Natural killer cell treated with Interleukin-12 subunit alpha and Interleukin-12 subunit beta and Interleukin-15 and Interleukin-18, amount 100 ng/mL, for 72 hours (primary cell): ENCODE measurements around the gene BICC1. TPM values are rescaled to one million over a fixed set of nuclear protein-coding genes. Genes with fewer than 3 reads are reported as not detected.

Source experiments
- ATAC-seq, 2 donors: fragments of 150-1000 bp; cut with Tn5 transposase in 1 of 2; sonication (Bioruptor Pico), chemical (Tn5 transposase) in 1 of 2; 2 replicates each; pipeline ENCODE4 v1.10.0; 2021
- DNase-seq: peaks from one replicate; pipeline ENCODE4 v3.0.0; 2022; ENCODE audit warnings: low spot score
- H3K27ac Mint-ChIP-seq, 2 donors: 1 replicate in 1 of 2; 2 replicates in 1 of 2; pipeline ENCODE4 v1.8.0; 2022; ENCODE audit warnings: mixed read lengths in 2 of 2, mild to moderate bottlenecking in 1 of 2, moderate library complexity in 1 of 2
- H3K27me3 Mint-ChIP-seq, 2 donors: 1 replicate in 1 of 2; 2 replicates in 1 of 2; pipeline ENCODE4 v1.8.0; 2022; ENCODE audit warnings: mixed read lengths in 2 of 2
- H3K36me3 Mint-ChIP-seq: one replicate; pipeline ENCODE4 v1.8.0; 2022; ENCODE audit warnings: mixed read lengths
- H3K4me1 Mint-ChIP-seq, 2 donors: 1 replicate in 1 of 2; 2 replicates in 1 of 2; pipeline ENCODE4 v1.8.0; 2022; ENCODE audit warnings: low read depth in 2 of 2, mixed read lengths in 2 of 2, mild to moderate bottlenecking in 1 of 2
- H3K4me3 Mint-ChIP-seq: one replicate; pipeline ENCODE4 v1.8.0; 2022; ENCODE audit warnings: mixed read lengths
- H3K9me3 Mint-ChIP-seq: 2 replicates; pipeline ENCODE4 v1.8.0; 2022; ENCODE audit warnings: mixed read lengths
- total RNA-seq, 2 donors: library from RNA; stranded (reverse); gene quantifications; one replicate each; pipeline ENCODE4 v1.2.3, GENCODE V29; 2022

BICC1 gene
- total RNA-seq, 2 donors from 2014 or later, result 0.26 TPM; not detected in 1

DNA sequence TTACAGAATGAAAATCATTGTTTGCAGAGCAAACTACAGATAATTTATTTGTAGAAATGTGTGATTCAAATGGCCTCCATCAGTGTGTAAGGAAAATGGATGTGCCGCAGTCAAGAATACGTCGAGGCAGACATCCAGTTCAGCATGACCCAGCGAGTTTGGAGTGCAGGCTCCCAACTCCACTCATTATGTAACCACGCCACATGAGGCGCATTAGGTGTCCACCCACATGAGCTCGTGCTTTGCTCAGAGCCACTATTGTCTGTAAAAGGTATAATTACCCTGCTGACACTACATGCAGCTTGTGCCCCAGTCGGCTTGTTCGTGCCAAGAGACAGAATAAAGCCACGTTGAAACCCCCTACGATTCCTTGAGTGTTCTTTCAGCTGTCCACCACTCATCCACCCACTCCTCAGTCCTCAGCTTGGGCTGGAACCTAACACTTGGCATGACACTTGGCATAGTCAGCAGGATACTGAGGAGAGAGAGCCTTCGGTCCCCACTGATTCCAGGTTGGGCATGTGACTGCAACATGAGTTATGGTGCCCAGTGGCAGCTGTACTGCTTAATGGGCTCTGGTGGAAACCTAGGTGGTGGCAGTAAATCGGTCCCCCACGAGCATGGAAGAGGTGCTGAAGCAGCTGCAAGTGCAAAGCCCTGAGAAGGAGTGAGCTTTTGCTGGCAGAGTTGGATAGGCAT is 102.7 kb downstream of the BICC1 start:
- ATAC-seq (no peak), DNase-seq (no peak)
- H3K36me3 Mint-ChIP-seq, result no peaks in the 10 kb centered on the region
- no peaks in the 10 kb centered on the region for H3K9me3 Mint-ChIP-seq
- no peak overlapping the region for H3K4me3 Mint-ChIP-seq
- no peak overlapping the region for H3K27ac Mint-ChIP-seq
- no peaks in the 10 kb centered on the region for H3K4me1 Mint-ChIP-seq
- no peaks in the 10 kb centered on the region for H3K27me3 Mint-ChIP-seq

DNA sequence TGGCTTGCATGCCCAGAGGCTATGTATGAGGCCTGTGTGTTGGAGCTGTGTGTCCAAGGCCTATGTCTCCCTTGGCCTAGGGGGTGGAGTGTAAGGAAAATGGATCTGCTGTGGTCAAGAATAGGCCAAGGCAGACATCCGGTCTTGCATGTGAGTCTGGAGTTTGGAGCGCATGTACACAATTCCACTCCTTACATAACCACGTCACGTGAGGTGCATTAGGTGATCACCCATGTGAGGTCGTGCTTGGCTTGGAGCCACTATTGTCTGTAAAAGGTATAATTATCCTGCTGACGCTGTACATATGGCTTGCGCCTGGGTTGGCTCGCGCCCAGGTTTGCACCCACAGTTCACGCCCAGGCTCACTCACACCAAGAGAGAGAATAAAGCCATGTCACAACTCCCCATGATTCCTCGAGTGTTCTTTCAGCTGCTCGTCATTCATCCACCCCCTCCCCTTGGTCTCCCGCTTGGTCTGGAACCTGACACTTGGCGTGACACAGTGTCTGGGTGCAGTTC is 105.5 kb downstream of the BICC1 start:
- H3K9me3 Mint-ChIP-seq, result no peaks in the 10 kb centered on the region
- H3K4me3 Mint-ChIP-seq, result no peak overlapping the region
- ATAC-seq (peak in 1 of 2 donors; percentile 38), DNase-seq (no peak)
- H3K27ac Mint-ChIP-seq, result no peak overlapping the region
- no peaks in the 10 kb centered on the region for H3K27me3 Mint-ChIP-seq
- no peaks in the 10 kb centered on the region for H3K4me1 Mint-ChIP-seq
- no peaks in the 10 kb centered on the region for H3K36me3 Mint-ChIP-seq

DNA sequence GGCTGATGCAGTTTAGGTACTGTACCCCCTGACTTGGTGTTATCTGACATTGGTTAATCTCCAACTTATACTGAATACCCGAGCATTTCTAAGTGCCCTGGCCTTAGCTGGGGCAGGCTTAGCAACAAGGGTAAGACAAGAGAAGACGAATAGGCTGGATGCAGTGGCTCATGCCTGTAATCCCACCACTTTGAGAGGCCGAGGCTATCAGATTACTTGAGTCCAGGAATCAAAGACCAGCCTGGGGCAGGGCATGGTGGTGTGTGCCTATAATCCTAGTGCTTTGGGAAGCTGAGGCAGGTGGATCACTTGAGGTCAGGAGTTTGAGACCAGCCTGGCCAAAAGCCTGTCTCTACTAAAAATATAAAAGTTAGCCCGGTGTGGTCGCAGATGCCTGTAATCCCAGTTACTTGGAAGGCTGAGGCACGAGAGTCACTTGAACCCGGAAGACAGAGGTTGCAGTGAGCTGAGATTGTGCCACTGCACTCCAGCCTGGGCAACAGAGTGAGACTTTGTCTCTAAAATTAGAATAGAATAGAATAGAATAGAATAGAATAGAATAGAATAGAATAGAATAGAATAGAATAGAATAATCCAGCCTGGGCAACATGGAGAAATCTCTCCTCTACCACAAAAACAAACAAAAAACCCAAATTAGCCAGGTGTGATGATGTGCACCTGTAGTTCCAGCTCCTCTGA is 108.9 kb downstream of the BICC1 start:
- Mint-ChIP-seq H3K27ac (no peak overlapping the region), H3K36me3 (no peaks in the 10 kb centered on the region), H3K4me3 (no peak overlapping the region), H3K4me1 (no peaks in the 10 kb centered on the region), H3K9me3 (no peaks in the 10 kb centered on the region), H3K27me3 (no peaks in the 10 kb centered on the region)
- DNase-seq (no peak), ATAC-seq (no peak)

DNA sequence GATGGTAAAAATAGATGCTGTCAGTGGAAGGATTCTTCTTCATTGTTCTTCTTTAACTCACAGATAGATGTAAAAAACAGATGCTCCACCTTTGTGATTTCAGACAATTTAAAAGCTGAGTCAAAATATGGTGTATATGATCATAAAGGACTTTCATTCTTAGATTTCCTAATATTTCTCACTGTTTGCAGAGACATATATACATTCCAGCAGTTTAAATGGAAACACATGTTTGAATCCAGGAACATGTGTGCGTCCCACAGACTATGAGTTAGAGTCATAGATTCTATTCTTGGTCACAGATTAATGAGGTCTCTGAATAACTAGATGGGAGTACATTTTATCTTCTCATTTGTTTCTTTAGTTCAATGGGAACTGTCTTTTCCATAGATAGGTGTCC is 109.6 kb downstream of the BICC1 start:
- Mint-ChIP-seq H3K27ac (no peak overlapping the region), H3K36me3 (no peaks in the 10 kb centered on the region), H3K9me3 (no peaks in the 10 kb centered on the region), H3K4me3 (no peak overlapping the region), H3K4me1 (no peaks in the 10 kb centered on the region), H3K27me3 (no peaks in the 10 kb centered on the region)
- ATAC-seq, result no peak
- DNase-seq, result no peak

DNA sequence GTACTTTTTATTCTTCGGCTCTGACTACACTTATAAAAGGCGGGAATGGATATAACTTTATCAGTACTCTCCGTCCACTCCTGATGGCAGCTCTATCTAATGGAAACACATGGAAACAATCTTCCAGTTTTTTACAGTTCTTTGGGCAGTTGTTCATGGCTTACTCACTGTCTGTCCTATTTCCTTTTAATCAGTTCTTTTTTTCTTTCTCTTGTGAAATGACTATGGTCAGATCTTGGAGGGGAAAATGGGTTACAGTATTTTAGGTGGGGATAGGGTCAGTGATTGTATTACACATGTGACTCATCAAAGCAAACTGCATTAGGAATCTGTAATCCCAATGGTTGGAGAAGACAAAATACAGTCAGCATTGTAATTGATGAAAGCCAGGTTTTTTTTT is 112.4 kb downstream of the BICC1 start:
- DNase-seq (no peak), ATAC-seq (no peak)
- H3K4me1 Mint-ChIP-seq, result no peaks in the 10 kb centered on the region
- H3K9me3 Mint-ChIP-seq, result no peaks in the 10 kb centered on the region
- H3K4me3 Mint-ChIP-seq, result no peak overlapping the region
- no peaks in the 10 kb centered on the region for H3K27me3 Mint-ChIP-seq
- no peaks in the 10 kb centered on the region for H3K36me3 Mint-ChIP-seq
- no peak overlapping the region for H3K27ac Mint-ChIP-seq

DNA sequence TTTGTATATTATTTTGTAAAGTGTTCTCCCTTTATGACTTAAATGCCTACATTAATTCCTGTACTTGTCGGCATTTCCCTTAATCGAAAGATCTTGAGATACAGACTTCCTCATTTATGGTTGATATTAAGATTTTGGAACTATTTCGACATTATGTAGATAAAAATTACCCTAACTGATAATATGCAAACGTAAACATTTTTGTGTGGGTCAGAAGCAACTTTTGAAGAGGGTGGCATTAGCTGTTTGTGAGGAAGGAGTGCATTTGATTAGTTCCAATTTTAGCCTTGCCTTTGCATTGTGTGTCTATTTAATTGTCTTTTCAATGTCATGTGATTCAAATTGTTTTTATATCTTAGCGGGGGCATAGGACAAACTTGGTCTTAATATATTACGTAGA is 114.7 kb downstream of the BICC1 start:
- Mint-ChIP-seq H3K27ac (no peak overlapping the region), H3K4me3 (no peak overlapping the region), H3K9me3 (no peaks in the 10 kb centered on the region), H3K27me3 (no peaks in the 10 kb centered on the region), H3K36me3 (no peaks in the 10 kb centered on the region), H3K4me1 (no peaks in the 10 kb centered on the region)
- ATAC-seq, result no peak
- DNase-seq, result no peak

DNA sequence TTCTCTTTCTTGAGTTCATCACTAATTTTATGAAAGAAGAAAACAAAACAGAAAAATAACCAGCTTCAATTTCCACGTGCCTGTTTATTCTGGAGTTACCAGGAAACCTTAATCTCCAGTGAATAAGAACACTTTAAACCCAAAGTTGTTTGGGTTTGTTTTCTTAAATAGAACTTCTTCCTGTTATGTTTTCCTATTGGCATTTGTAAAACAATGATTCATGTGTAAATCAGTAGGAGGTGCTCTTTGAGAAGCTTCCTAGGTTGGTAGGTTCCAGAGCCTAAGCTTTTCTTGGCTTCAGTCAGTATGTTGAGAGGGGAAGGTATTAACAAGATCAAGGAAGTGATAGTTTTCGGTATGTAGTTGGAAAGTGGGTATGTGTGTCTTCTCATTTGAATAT is 119.0 kb downstream of the BICC1 start:
- ATAC-seq (no peak), DNase-seq (no peak)
- H3K9me3 Mint-ChIP-seq, result no peaks in the 10 kb centered on the region
- no peaks in the 10 kb centered on the region for H3K27me3 Mint-ChIP-seq
- no peaks in the 10 kb centered on the region for H3K4me1 Mint-ChIP-seq
- H3K36me3 Mint-ChIP-seq, result no peaks in the 10 kb centered on the region
- H3K4me3 Mint-ChIP-seq, result no peak overlapping the region
- H3K27ac Mint-ChIP-seq, result no peak overlapping the region

DNA sequence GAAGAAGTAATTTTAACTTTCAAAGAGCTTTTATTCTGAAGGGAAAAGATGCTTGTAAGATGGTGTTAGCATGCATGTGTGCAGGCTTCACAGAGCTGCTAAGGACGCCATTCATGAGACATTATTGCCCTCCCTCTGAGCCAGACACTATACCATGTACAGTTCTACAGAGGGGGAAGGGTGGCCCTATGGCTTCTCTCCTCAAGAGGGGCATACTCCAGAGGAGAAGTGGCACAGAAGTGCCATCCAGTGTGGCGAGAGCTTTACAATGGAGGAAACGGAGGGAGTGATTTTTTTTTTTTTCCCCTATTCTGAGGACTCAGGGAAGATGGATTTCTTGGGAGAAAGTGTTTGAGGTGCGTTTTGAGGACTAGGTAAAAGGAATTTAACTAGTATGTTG is 119.5 kb downstream of the BICC1 start:
- H3K9me3 Mint-ChIP-seq, result no peaks in the 10 kb centered on the region
- DNase-seq, result no peak
- no peak for ATAC-seq
- H3K27me3 Mint-ChIP-seq, result no peaks in the 10 kb centered on the region
- no peaks in the 10 kb centered on the region for H3K4me1 Mint-ChIP-seq
- no peak overlapping the region for H3K4me3 Mint-ChIP-seq
- no peaks in the 10 kb centered on the region for H3K36me3 Mint-ChIP-seq
- no peak overlapping the region for H3K27ac Mint-ChIP-seq

DNA sequence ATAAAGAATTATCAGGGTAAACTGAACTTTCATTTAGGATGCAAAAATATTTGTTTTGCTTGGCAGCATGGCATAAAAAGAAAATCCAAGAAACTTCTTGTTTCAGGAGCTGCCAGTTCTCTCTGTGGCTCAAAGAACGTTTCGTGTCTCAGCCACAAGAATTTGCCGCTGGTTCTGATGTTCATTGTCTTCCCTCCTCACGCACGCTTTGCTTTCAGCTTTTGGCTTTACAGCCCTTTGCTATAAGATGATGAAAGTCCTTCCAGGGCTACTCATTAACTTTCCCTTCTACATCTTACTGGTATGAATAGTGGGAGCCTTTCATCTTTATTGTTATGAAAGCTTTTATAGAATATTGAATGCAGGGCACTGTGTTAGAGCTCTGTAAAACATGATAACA is 124.7 kb downstream of the BICC1 start:
- Mint-ChIP-seq H3K27ac (no peak overlapping the region), H3K4me1 (no peaks in the 10 kb centered on the region), H3K36me3 (no peaks in the 10 kb centered on the region), H3K4me3 (no peak overlapping the region), H3K9me3 (no peaks in the 10 kb centered on the region), H3K27me3 (no peaks in the 10 kb centered on the region)
- DNase-seq (no peak), ATAC-seq (no peak)

DNA sequence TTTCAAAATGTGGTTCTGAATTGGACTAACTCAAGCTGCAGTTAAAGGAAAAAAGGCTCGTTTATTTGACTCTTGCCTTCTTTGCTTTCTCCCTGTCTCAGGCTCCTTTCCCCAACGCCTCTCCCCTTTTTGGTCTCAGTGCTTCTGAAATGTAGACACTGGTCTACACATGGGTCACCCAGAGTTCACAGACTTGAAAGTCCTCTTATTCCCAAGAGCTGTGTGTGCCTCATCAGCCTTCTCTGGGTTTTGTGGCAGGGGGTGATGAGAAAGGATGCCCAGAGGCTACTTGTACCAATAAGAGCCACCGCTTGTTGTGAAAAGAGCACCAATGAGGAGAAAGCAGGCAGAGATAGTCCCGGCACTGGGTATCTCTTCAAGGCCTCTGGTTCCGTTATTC is 125.7 kb downstream of the BICC1 start:
- ATAC-seq (no peak), DNase-seq (no peak)
- no peaks in the 10 kb centered on the region for H3K27me3 Mint-ChIP-seq
- H3K9me3 Mint-ChIP-seq, result no peaks in the 10 kb centered on the region
- no peaks in the 10 kb centered on the region for H3K36me3 Mint-ChIP-seq
- no peak overlapping the region for H3K4me3 Mint-ChIP-seq
- no peaks in the 10 kb centered on the region for H3K4me1 Mint-ChIP-seq
- H3K27ac Mint-ChIP-seq, result no peak overlapping the region

DNA sequence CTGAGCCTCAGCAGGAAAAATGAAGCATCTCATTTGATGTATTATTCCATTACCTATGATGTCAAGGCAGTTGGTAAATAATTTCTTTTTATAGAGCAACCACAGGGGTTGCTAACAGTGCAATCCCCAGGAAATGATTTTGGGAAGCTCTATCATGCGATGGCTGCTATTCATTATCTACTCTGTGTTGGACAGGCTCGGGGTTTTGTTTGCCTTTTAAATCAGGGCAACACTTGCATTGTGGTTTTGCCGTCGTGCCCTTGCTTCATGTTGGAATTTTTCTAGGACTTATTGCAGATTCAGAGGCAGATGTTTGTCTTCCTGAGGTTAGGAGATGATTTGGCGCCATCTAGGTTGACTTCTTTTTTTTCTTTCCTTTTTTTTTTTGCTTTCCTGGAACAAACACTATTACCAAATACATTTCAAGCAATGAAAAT is 128.4 kb downstream of the BICC1 start:
- no peak for DNase-seq
- ATAC-seq, result no peak
- no peaks in the 10 kb centered on the region for H3K27me3 Mint-ChIP-seq
- no peaks in the 10 kb centered on the region for H3K36me3 Mint-ChIP-seq
- no peak overlapping the region for H3K27ac Mint-ChIP-seq
- no peaks in the 10 kb centered on the region for H3K4me1 Mint-ChIP-seq
- H3K9me3 Mint-ChIP-seq, result no peaks in the 10 kb centered on the region
- H3K4me3 Mint-ChIP-seq, result no peak overlapping the region

DNA sequence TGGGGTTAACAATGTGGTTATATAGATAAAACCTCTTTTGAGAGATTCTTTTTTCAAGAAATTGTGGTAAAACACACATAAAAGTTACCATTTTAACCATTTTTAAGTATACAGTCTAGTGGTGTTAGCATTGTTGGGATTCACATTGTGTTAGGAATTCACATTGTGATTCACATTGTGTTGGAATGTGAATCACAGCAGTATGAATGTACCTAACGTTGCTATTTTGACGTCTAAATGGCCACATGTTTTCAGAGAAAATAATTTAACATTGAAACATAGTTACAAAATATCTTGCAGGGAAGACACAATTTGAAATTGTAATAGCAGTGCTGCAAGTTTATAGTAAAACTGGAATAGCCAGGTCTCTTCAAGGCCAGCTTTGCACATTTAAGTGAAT is 129.0 kb downstream of the BICC1 start:
- no peaks in the 10 kb centered on the region for H3K36me3 Mint-ChIP-seq
- ATAC-seq (no peak), DNase-seq (no peak)
- H3K9me3 Mint-ChIP-seq, result no peaks in the 10 kb centered on the region
- H3K4me3 Mint-ChIP-seq, result no peak overlapping the region
- no peaks in the 10 kb centered on the region for H3K4me1 Mint-ChIP-seq
- no peak overlapping the region for H3K27ac Mint-ChIP-seq
- no peaks in the 10 kb centered on the region for H3K27me3 Mint-ChIP-seq

DNA sequence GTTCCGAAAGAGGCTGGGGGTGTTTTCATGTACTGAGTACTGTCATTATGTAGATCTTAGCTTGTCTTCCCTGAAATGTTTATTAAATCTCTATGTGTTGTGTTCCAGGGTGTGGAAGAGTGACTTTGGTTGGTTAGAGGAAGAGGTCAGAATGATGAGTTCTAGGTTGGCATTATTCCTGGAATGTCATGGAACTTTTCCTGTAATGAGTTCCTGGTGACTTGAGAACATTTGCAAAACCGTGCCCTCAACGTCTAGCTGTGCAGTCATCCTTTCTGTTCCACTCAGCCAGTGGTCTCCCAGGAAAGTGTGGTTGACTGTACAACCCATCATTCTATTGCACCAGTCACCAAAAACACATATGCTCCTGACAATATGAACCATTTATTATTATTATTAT is 129.6 kb downstream of the BICC1 start:
- Mint-ChIP-seq H3K4me3 (no peak overlapping the region), H3K4me1 (no peaks in the 10 kb centered on the region), H3K27ac (no peak overlapping the region), H3K27me3 (no peaks in the 10 kb centered on the region), H3K9me3 (no peaks in the 10 kb centered on the region), H3K36me3 (no peaks in the 10 kb centered on the region)
- ATAC-seq (no peak), DNase-seq (no peak)

DNA sequence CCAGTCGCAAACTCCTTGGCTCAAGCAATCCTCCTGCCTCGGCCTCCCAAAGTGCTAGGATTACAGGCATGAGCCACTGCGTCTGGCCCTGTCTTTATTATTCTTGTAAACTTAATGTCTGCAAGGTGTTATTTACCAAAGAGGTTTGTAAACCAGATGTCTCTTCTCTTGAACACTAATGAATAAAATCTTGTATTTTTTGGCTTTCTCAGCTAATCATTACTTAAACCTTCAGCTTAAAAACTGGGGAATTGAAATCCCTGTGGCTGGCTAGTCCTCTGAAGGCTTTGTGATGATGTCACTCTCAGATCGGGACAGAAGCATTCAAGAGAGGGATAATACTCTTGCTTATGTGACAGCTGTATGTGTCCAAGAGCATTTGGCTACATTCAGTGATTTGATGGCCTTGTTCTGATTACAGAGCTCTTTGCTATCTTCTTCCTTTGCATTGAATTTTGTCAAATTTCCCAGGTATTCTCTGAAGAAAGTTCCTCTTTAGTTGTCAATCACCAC is 130.3 kb downstream of the BICC1 start:
- Mint-ChIP-seq H3K4me3 (no peak overlapping the region), H3K36me3 (no peaks in the 10 kb centered on the region), H3K4me1 (no peaks in the 10 kb centered on the region), H3K27ac (no peak overlapping the region), H3K27me3 (no peaks in the 10 kb centered on the region), H3K9me3 (no peaks in the 10 kb centered on the region)
- ATAC-seq (no peak), DNase-seq (no peak)
